Right atrium auricular region (tissue), 2 donors: ENCODE data around the gene NPAS3. TPM values are rescaled to one million over a fixed set of nuclear protein-coding genes. Genes with fewer than 3 reads are reported as not detected.

ENCODE experiments used
- DNase-seq: peaks from one replicate; pipeline ENCODE4 v3.0.0-alpha.2; 2019; ENCODE audit warnings: low spot score
- H3K27ac ChIP-seq, 2 donors: fragments of 200-600 bp; sonication (generic); 1 replicate in 1 of 2; 2 replicates in 1 of 2; pipeline ENCODE4 v1.5.1; 2016 to 2019
- H3K27me3 ChIP-seq, 2 donors: fragments of 200-600 bp; sonication (generic); one replicate each; pipeline versions ENCODE4 v1.5.1 to v1.6.0; 2017 to 2019
- H3K36me3 ChIP-seq: fragments of 200-600 bp; sonication (generic); one replicate; pipeline ENCODE4 v1.5.1; 2016
- H3K4me1 ChIP-seq, 2 donors: fragments of 200-600 bp; sonication (generic); one replicate each; pipeline versions ENCODE4 v1.5.1 to v1.6.0; 2017 to 2019
- H3K4me3 ChIP-seq, 2 donors: fragments of 200-600 bp; sonication (generic); 1 replicate in 1 of 2; 2 replicates in 1 of 2; pipeline ENCODE4 v1.5.1; 2017 to 2019; ENCODE audit warnings: mild to moderate bottlenecking in 1 of 2, moderate library complexity in 1 of 2
- H3K9me3 ChIP-seq, 2 donors: fragments of 200-600 bp; sonication (generic); one replicate each; pipeline ENCODE4 v1.5.1; 2019
- total RNA-seq, 2 donors: library from RNA; depleted of rRNA; stranded (reverse); fragments of >200 nt; gene quantifications; one replicate each; pipeline ENCODE4 v1.1.0, GENCODE V29; 2016
- TF ChIP-seq, protein P1 (sequence below), 2 donors: fragments of 200-600 bp; sonication (generic); IDR thresholded peaks; one replicate each; pipeline ENCODE4 v1.5.1; 2019; ENCODE audit warnings: antibody characterized with exemption in 2 of 2

NPAS3 gene
- total RNA-seq, 2 donors from 2014 or later = 0.67 to 1.3 TPM

DNA sequence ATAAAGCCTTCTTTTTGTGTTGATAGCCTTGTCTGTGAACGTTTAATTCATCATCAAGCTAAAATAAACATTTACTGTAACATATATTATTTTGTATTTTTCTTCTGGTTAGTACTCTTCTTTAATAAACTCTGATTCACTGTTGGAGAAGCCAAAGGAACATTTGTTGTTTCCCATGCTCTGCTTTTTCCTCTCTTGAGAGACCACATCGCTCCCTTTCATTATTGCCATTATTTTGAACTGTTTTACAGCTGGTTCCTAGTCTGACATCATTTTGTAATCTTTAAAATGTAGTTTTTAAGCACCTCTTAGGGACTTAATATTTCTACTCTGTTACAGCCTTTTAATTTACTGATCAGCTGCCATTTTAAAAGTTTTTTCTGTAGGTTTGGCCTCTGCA lies 301.8 kb downstream of the NPAS3 start:
- H3K27ac ChIP-seq = no peak overlapping the region
- H3K9me3 ChIP-seq = no peaks in the 10 kb centered on the region
- H3K36me3 ChIP-seq = no peaks in the 10 kb centered on the region
- TF ChIP-seq, protein P1, sequence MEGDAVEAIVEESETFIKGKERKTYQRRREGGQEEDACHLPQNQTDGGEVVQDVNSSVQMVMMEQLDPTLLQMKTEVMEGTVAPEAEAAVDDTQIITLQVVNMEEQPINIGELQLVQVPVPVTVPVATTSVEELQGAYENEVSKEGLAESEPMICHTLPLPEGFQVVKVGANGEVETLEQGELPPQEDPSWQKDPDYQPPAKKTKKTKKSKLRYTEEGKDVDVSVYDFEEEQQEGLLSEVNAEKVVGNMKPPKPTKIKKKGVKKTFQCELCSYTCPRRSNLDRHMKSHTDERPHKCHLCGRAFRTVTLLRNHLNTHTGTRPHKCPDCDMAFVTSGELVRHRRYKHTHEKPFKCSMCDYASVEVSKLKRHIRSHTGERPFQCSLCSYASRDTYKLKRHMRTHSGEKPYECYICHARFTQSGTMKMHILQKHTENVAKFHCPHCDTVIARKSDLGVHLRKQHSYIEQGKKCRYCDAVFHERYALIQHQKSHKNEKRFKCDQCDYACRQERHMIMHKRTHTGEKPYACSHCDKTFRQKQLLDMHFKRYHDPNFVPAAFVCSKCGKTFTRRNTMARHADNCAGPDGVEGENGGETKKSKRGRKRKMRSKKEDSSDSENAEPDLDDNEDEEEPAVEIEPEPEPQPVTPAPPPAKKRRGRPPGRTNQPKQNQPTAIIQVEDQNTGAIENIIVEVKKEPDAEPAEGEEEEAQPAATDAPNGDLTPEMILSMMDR (IDR thresholded peaks at IDR 0.05) = no peak
- no peak overlapping the region for H3K4me3 ChIP-seq
- H3K4me1 ChIP-seq = no peaks in the 10 kb centered on the region
- no peak for DNase-seq
- no peaks in the 10 kb centered on the region for H3K27me3 ChIP-seq

DNA sequence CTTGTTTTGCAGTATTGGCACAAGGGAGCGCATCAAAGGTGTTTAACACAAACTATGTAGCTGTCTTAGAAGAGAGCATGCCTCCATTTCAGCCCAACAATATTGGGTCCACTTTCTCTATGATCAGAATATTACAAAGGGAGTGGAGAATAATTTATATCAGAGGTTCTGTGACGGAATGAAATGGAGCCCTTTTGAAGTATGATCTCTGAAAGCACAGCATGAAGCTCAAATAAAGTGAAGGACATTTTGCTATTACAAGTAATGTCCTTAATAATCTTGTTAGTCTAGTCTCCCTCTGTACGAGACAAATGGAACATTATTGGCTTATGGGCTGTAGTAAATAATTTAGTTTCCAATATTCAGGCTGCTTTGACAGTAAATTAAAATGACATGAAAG lies 302.7 kb downstream of the NPAS3 start:
- Histone ChIP-seq H3K27me3 (no peaks in the 10 kb centered on the region), H3K4me1 (no peaks in the 10 kb centered on the region), H3K9me3 (no peaks in the 10 kb centered on the region), H3K4me3 (no peak overlapping the region), H3K27ac (no peak overlapping the region), H3K36me3 (no peaks in the 10 kb centered on the region)
- TF ChIP-seq, protein P1 (IDR thresholded peaks at IDR 0.05) = no peak
- no peak for DNase-seq

DNA sequence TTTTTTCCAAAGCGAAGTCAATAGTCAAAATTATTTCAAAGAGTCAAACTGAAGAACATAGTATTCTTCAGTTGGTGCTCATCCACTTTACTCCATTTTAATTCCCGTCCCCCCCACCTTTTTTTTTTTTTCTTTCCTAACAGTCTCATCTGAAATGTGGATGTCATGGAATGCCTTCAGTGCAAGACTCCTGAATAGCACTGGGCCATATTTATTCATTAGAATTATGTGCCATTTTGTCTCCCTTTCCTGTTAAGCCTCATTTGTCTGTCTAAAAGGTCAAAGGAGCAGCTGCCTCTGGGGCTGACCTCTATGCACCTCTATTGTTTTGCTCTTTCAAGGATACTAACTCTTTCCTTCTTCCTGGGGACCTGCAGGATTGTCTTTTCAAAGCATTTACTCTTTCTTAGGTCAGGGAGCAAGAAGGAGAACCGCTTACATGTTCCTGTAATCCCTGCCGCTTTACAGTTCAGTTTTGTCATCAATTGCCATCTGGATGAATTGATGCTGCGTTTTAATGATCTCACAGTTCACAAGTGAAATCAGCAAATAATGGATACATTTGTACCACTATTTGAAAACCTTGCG lies 310.6 kb downstream of the NPAS3 start:
- H3K27ac ChIP-seq = no peak overlapping the region
- no peaks in the 10 kb centered on the region for H3K9me3 ChIP-seq
- no peaks in the 10 kb centered on the region for H3K36me3 ChIP-seq
- no peak for DNase-seq
- no peaks in the 10 kb centered on the region for H3K4me1 ChIP-seq
- H3K27me3 ChIP-seq = no peaks in the 10 kb centered on the region
- TF ChIP-seq, protein P1 (IDR thresholded peaks at IDR 0.05) = no peak
- H3K4me3 ChIP-seq = no peak overlapping the region

DNA sequence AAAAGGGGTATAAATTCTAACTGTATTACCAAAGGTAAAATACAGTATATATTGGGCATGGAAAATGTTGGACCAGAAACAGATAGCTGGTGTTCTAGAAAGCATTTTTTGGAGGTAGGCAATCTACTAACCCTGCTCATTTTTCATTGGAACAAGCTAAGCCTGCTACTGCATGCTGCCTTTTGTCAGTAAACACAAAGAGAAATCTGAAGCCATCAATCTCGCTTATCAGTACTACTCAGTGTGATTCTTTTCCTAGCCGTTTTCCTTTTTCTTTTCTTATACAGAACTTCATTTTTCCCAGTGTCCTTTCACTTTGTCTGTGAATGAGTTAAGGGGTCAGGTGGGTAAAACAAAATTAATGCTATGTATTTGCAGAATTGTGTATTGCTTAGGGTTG lies 312.3 kb downstream of the NPAS3 start:
- DNase-seq = no peak

DNA sequence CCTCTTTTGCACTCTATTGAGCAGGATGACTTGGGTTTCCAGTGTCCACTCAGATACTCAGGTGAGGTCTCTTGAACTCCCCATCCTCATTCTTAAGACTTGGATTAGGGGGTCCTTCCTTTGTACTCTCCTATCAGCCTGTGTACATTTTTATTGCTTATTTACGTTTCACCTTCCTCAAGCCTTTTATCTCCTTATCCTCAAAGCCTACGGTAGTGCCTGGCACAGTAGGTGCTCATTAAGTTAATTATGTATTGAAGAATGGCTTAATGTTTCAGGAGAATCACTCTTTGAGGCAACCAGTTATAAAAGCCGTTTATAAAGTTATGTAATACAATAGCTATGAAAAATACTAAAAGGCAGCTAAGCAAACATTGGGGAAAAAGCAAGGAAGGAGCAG lies 315.7 kb downstream of the NPAS3 start:
- Histone ChIP-seq H3K27me3 (no peaks in the 10 kb centered on the region), H3K4me1 (no peaks in the 10 kb centered on the region), H3K9me3 (no peaks in the 10 kb centered on the region), H3K27ac (no peak overlapping the region), H3K36me3 (no peaks in the 10 kb centered on the region), H3K4me3 (no peak overlapping the region)
- TF ChIP-seq, protein P1 (IDR thresholded peaks at IDR 0.05) = no peak
- DNase-seq = no peak

More for the DNA sequence above, 312.3 kb downstream of the NPAS3 start:
- Histone ChIP-seq H3K27ac (no peak overlapping the region), H3K4me1 (no peaks in the 10 kb centered on the region), H3K9me3 (no peaks in the 10 kb centered on the region), H3K4me3 (no peak overlapping the region), H3K27me3 (no peaks in the 10 kb centered on the region), H3K36me3 (no peaks in the 10 kb centered on the region)
- TF ChIP-seq, protein P1 (IDR thresholded peaks at IDR 0.05) = no peak

DNA sequence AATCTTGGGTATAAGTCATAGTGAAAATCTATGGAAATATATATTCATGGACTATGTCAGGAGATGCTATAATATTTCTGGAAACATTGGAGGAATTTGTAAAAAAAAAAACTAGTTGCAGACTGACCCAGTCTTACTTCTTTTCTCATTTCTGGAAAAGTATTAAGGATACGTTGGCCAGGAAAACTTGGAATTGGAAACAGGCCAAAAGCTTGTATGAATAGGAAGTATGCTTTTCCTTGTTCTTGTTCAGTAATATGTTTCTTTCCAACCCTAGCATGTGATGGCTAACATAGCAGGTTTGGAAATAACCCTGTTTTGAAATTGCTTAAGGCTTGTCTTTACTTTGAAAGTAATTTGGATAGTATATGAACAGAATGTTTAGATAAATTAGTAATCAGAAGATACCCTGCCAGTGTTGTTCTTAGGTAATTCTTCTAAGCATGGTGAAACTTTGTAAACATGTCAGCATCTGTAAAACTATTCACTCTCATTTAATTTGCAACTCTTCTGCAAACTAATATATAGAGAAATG lies 316.2 kb downstream of the NPAS3 start:
- DNase-seq = no peak
- Histone ChIP-seq H3K36me3 (no peaks in the 10 kb centered on the region), H3K27me3 (no peaks in the 10 kb centered on the region), H3K9me3 (no peaks in the 10 kb centered on the region), H3K4me3 (no peak overlapping the region), H3K27ac (no peak overlapping the region), H3K4me1 (no peaks in the 10 kb centered on the region)
- TF ChIP-seq, protein P1 (IDR thresholded peaks at IDR 0.05) = no peak
